GM23338 (cell line): ENCODE data around the gene ATF7.
A peak's percentile ranks its signal among the peaks of the same experiment; 100 is the strongest.

Experiments used
- CREB1 ChIP-seq: fragments of 250-450 bp; sonication (Bioruptor Pico); IDR thresholded peaks from 2 replicates; pipeline ENCODE4 v1.5.0; 2020; ENCODE audit warnings: low read depth, mild to moderate bottlenecking, moderate library complexity
- CTCF ChIP-seq, 2 experiments: fragments of 200-600 bp in 1 of 2; sonication (generic) in 1 of 2; conservative IDR thresholded peaks; 2 replicates each; pipeline versions ENCODE4 v1.5.1 to v1.6.1; 2016 to 2017; ENCODE audit warnings: antibody characterized with exemption in 2 of 2, low read depth in 2 of 2, mild to moderate bottlenecking in 2 of 2, moderate library complexity in 1 of 2
- EZH2 ChIP-seq: fragments of 200-600 bp; sonication (generic); IDR thresholded peaks from one replicate; pipeline ENCODE4 v1.8.0; 2017; ENCODE audit warnings: antibody characterized with exemption, mild to moderate bottlenecking, low read depth; ENCODE audit not compliant: unreplicated experiment
- EZH2phosphoT487 ChIP-seq: fragments of 200-600 bp; sonication (generic); IDR thresholded peaks from one replicate; pipeline ENCODE4 v1.8.1; 2018; ENCODE audit warnings: antibody characterized with exemption; ENCODE audit not compliant: unreplicated experiment
- JUNB ChIP-seq: IDR thresholded peaks from one replicate; pipeline ENCODE4 v1.6.1; 2016; ENCODE audit warnings: antibody characterized with exemption; ENCODE audit not compliant: unreplicated experiment
- NANOG ChIP-seq: IDR thresholded peaks from 2 replicates; pipeline ENCODE4 v1.6.1; 2016; ENCODE audit warnings: antibody characterized with exemption, borderline replicate concordance
- POLR2AphosphoS5 ChIP-seq: IDR thresholded peaks from 2 replicates; pipeline ENCODE4 v1.6.1; 2016; ENCODE audit warnings: antibody characterized with exemption, low read depth
- REST ChIP-seq: IDR thresholded peaks from one replicate; pipeline ENCODE4 v1.6.1; 2018; ENCODE audit warnings: antibody characterized with exemption; ENCODE audit not compliant: unreplicated experiment
- ZNF114 ChIP-seq: fragments of 250-450 bp; sonication (Bioruptor Pico); IDR thresholded peaks from 2 replicates; pipeline ENCODE4 v1.5.0; 2020; ENCODE audit warnings: mild to moderate bottlenecking, moderate library complexity
- ZNF331 ChIP-seq: fragments of 250-450 bp; sonication (Bioruptor Pico); IDR thresholded peaks from 2 replicates; pipeline ENCODE4 v1.5.0; 2020; ENCODE audit warnings: low read depth, mild to moderate bottlenecking, moderate library complexity

DNA sequence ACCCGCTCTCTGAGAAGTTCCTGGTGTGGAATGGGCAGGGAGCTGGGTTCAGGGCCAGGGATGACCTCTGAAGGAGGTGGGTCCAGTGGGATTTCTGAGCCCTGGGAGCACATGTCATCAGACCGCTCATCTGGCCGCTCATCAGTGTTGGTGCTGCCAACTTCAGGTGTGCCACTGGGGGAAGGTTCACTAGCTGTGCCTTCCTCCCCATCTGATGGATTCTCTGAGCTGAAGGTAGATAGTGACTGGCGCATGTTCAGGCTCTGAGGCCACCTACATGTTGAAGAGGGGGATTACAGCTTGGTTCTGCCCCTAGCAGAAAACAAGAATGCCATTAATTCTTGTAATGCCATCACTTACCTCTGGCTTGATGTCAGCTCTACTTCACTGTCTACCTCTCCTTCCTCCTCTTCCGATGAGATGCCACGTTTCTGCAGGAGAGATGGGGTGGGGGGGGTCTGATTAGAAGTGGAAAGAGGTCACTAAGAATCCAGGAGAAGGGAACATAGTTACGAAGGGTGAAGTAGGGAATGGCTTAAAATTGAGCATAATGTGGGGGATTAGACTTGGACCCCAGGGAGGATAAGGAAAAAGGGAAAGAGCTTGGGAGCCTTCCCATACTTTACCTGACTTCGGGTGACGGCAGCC is 144.1 kb downstream of the ATF7 start:
- TF ChIP-seq EZH2 (no peak), CREB1 (CRISPR knock-in tag) (no peak), CTCF (conservative IDR thresholded peaks at IDR 0.05; ENCODE audit: low read depth in 2 of 2) (peak; percentile 36 to 53), ZNF331 (CRISPR knock-in tag) (no peak), REST (no peak), POLR2AphosphoS5 (peak; percentile 44), NANOG (no peak), EZH2phosphoT487 (no peak), ZNF114 (CRISPR knock-in tag) (no peak), JUNB (no peak)
